HepG2 (cell line): Measurements from ENCODE around the gene RPL19. TPM values are rescaled to one million over a fixed set of nuclear protein-coding genes. Genes with fewer than 3 reads are reported as not detected.
A peak's percentile ranks its signal among the peaks of the same experiment; 100 is the strongest.

Source experiments
- ATF2 ChIP-seq: sonication (generic); formaldehyde crosslinking; IDR thresholded peaks from 2 replicates; pipeline ENCODE4 v1.4.0; 2020; ENCODE audit warnings: missing genetic modification reagents
- NR3C1 ChIP-seq: sonication (generic); formaldehyde crosslinking; IDR thresholded peaks from 2 replicates; pipeline ENCODE4 v1.4.0; 2020; ENCODE audit warnings: missing genetic modification reagents
- SPEN ChIP-seq: sonication (generic); formaldehyde crosslinking; IDR thresholded peaks from 2 replicates; pipeline ENCODE4 v1.5.1; 2020; ENCODE audit warnings: low read depth, mild to moderate bottlenecking, missing genetic modification reagents
- STAG1 ChIP-seq: sonication (generic); formaldehyde crosslinking; IDR thresholded peaks from 2 replicates; pipeline ENCODE4 v1.4.0; 2020; ENCODE audit warnings: missing genetic modification reagents
- ZBTB26 ChIP-seq: IDR thresholded peaks from 2 replicates; pipeline ENCODE4 v1.6.1; 2016; ENCODE audit warnings: missing compliant biosample characterization, missing genetic modification reagents, borderline replicate concordance
- ZFY ChIP-seq: sonication (generic); formaldehyde crosslinking; IDR thresholded peaks from 2 replicates; pipeline ENCODE4 v1.4.0; 2020; ENCODE audit warnings: missing genetic modification reagents
- ZNF253 ChIP-seq: sonication (generic); formaldehyde crosslinking; IDR thresholded peaks from 2 replicates; pipeline ENCODE4 v1.8.0; 2022; ENCODE audit warnings: mild to moderate bottlenecking, missing genetic modification reagents, borderline replicate concordance
- ZNF720 ChIP-seq: sonication (generic); formaldehyde crosslinking; IDR thresholded peaks from 2 replicates; pipeline ENCODE4 v1.4.0; 2020; ENCODE audit warnings: missing genetic modification reagents
- polyA plus RNA-seq, 8 experiments: library from polyadenylated mRNA; depleted of rRNA in 3 of 8; stranded (reverse) in 7 of 8; unstranded in 1 of 8; fragments of >200 nt; fragmentation: Illumina TruSeq in 4 of 8; extraction: Trizol in 4 of 8; gene quantifications; 2 replicates each; pipeline versions ENCODE4 v1.2.1 to v1.2.3, GENCODE V29; 2011 to 2016; ENCODE audit warnings: low read depth in 4 of 8, missing spikeins in 1 of 8, mixed read lengths in 1 of 8; ENCODE audit not compliant: insufficient read depth in 1 of 8
- total RNA-seq, 5 experiments: library from RNA; depleted of rRNA; stranded (reverse); fragments of >200 nt; fragmentation: Illumina TruSeq; extraction: Trizol; gene quantifications; 2 replicates each; pipeline ENCODE4 v1.2.3, GENCODE V29; 2016; ENCODE audit warnings: low read depth in 1 of 5
- TF ChIP-seq, protein P1 (sequence below): sonication (generic); formaldehyde crosslinking; IDR thresholded peaks from 2 replicates; pipeline ENCODE4 v1.8.1; 2023; ENCODE audit warnings: mild to moderate bottlenecking, missing genetic modification reagents
- TF ChIP-seq, protein P2 (sequence below): IDR thresholded peaks from 2 replicates; pipeline ENCODE4 v1.6.1; 2016; ENCODE audit warnings: missing genetic modification reagents, missing compliant biosample characterization
- TF ChIP-seq, protein P3 (sequence below): sonication (generic); formaldehyde crosslinking; IDR thresholded peaks from 2 replicates; pipeline ENCODE4 v1.4.0; 2020; ENCODE audit warnings: mild to moderate bottlenecking, missing genetic modification reagents
- TF ChIP-seq, protein P4 (sequence below): sonication (generic); formaldehyde crosslinking; IDR thresholded peaks from 2 replicates; pipeline ENCODE4 v1.5.0; 2020; ENCODE audit warnings: mild to moderate bottlenecking, missing genetic modification reagents, moderate library complexity
- TF ChIP-seq, protein P5 (sequence below): sonication (generic); formaldehyde crosslinking; IDR thresholded peaks from 2 replicates; pipeline ENCODE4 v1.5.0; 2020; ENCODE audit warnings: mild to moderate bottlenecking, missing genetic modification reagents, borderline replicate concordance

The RPL19 gene
- total and polyA plus RNA-seq, 2 of the 13 experiments (the other 11 are each of a cell fraction or from before 2014, with no cell fraction given): 2,522 to 2,768 TPM

DNA sequence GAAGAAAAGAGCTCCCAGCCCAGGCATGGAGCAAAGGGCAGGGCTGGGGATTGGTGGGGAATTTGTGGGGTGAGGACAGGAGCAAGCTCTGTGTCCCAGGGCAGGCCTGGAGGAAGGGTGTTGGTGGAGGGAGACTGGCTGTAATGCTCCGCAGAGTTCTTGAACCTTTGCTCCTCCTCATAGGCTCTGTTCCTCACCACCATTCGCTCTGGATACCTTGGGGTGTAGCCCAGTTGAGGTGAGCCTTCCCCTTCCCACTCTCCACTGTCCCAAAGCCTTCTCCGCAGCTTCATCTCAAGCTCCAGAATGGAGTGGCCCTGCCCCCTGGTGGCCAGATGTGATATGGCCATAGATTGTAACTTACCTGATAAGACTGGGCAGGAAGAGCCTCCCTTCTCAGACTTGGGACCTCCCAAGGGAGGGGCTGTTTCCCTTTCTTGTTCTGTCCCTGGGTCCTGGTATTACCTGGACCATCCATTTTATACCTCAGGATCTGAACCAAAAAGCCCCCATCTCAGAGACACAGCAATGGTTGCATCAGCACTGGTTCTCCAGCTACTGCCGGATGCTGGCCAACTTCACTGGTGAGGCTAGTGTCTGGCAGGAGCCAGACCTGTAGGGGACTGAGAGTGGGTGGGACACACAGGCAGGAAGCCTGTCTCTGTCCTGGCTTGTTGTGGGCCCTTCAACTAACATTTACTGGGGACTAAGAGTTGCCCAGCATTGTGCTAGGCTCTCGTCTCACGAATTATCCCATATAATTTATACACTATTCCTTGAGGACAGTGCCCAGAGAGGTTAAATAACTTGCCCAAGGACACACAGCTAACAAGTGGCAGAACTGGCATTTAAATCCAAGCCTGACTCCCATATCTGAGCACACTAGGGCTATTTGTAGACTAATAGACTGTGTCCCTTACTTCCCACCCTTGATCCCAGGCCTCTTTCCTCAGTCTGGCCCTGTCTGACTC lies 44.8 kb downstream of the RPL19 start (continued):
- TF ChIP-seq, protein P1, sequence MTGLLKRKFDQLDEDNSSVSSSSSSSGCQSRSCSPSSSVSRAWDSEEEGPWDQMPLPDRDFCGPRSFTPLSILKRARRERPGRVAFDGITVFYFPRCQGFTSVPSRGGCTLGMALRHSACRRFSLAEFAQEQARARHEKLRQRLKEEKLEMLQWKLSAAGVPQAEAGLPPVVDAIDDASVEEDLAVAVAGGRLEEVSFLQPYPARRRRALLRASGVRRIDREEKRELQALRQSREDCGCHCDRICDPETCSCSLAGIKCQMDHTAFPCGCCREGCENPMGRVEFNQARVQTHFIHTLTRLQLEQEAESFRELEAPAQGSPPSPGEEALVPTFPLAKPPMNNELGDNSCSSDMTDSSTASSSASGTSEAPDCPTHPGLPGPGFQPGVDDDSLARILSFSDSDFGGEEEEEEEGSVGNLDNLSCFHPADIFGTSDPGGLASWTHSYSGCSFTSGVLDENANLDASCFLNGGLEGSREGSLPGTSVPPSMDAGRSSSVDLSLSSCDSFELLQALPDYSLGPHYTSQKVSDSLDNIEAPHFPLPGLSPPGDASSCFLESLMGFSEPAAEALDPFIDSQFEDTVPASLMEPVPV (CRISPR knock-in tag): 0 out of 2 replicates have a peak, but pooled peaks have one; percentile 34
- TF ChIP-seq ATF2 (CRISPR knock-in tag) (0 out of 2 replicates have a peak, but pooled peaks have one; percentile 36), ZNF720 (CRISPR knock-in tag) (no peak), SPEN (CRISPR knock-in tag) (0 out of 2 replicates have a peak, but pooled peaks have one; percentile 52), STAG1 (CRISPR knock-in tag) (peak; percentile 90), ZNF253 (CRISPR knock-in tag) (no peak), ZFY (CRISPR knock-in tag) (0 out of 2 replicates have a peak, but pooled peaks have one; percentile 19), NR3C1 (CRISPR knock-in tag) (no peak), ZBTB26 (CRISPR knock-in tag) (peak; percentile 67)
- TF ChIP-seq, protein P2, sequence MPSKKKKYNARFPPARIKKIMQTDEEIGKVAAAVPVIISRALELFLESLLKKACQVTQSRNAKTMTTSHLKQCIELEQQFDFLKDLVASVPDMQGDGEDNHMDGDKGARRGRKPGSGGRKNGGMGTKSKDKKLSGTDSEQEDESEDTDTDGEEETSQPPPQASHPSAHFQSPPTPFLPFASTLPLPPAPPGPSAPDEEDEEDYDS (CRISPR knock-in tag): 0 out of 2 replicates have a peak, but pooled peaks have one; percentile 17
- TF ChIP-seq, protein P3, sequence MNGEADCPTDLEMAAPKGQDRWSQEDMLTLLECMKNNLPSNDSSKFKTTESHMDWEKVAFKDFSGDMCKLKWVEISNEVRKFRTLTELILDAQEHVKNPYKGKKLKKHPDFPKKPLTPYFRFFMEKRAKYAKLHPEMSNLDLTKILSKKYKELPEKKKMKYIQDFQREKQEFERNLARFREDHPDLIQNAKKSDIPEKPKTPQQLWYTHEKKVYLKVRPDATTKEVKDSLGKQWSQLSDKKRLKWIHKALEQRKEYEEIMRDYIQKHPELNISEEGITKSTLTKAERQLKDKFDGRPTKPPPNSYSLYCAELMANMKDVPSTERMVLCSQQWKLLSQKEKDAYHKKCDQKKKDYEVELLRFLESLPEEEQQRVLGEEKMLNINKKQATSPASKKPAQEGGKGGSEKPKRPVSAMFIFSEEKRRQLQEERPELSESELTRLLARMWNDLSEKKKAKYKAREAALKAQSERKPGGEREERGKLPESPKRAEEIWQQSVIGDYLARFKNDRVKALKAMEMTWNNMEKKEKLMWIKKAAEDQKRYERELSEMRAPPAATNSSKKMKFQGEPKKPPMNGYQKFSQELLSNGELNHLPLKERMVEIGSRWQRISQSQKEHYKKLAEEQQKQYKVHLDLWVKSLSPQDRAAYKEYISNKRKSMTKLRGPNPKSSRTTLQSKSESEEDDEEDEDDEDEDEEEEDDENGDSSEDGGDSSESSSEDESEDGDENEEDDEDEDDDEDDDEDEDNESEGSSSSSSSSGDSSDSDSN (CRISPR knock-in tag): peak; percentile 17; the same call in 1 of the 2 replicates
- TF ChIP-seq, protein P4, sequence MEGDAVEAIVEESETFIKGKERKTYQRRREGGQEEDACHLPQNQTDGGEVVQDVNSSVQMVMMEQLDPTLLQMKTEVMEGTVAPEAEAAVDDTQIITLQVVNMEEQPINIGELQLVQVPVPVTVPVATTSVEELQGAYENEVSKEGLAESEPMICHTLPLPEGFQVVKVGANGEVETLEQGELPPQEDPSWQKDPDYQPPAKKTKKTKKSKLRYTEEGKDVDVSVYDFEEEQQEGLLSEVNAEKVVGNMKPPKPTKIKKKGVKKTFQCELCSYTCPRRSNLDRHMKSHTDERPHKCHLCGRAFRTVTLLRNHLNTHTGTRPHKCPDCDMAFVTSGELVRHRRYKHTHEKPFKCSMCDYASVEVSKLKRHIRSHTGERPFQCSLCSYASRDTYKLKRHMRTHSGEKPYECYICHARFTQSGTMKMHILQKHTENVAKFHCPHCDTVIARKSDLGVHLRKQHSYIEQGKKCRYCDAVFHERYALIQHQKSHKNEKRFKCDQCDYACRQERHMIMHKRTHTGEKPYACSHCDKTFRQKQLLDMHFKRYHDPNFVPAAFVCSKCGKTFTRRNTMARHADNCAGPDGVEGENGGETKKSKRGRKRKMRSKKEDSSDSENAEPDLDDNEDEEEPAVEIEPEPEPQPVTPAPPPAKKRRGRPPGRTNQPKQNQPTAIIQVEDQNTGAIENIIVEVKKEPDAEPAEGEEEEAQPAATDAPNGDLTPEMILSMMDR (CRISPR knock-in tag): peak; percentile 98
- TF ChIP-seq, protein P5, sequence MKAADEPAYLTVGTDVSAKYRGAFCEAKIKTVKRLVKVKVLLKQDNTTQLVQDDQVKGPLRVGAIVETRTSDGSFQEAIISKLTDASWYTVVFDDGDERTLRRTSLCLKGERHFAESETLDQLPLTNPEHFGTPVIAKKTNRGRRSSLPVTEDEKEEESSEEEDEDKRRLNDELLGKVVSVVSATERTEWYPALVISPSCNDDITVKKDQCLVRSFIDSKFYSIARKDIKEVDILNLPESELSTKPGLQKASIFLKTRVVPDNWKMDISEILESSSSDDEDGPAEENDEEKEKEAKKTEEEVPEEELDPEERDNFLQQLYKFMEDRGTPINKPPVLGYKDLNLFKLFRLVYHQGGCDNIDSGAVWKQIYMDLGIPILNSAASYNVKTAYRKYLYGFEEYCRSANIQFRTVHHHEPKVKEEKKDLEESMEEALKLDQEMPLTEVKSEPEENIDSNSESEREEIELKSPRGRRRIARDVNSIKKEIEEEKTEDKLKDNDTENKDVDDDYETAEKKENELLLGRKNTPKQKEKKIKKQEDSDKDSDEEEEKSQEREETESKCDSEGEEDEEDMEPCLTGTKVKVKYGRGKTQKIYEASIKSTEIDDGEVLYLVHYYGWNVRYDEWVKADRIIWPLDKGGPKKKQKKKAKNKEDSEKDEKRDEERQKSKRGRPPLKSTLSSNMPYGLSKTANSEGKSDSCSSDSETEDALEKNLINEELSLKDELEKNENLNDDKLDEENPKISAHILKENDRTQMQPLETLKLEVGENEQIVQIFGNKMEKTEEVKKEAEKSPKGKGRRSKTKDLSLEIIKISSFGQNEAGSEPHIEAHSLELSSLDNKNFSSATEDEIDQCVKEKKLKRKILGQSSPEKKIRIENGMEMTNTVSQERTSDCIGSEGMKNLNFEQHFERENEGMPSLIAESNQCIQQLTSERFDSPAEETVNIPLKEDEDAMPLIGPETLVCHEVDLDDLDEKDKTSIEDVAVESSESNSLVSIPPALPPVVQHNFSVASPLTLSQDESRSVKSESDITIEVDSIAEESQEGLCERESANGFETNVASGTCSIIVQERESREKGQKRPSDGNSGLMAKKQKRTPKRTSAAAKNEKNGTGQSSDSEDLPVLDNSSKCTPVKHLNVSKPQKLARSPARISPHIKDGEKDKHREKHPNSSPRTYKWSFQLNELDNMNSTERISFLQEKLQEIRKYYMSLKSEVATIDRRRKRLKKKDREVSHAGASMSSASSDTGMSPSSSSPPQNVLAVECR: peak; percentile 9; the same call in 1 of the 2 replicates
